ENCODE results near the gene POLR2E.
A peak's percentile ranks its signal among the peaks of the same experiment; 100 is the strongest.

Gene POLR2E

GRCh38 chr19:1042689-1043511, 52.3 kb downstream of the POLR2E start:
- H3K36me3 ChIP-seq (replicated peaks in 1 of 2; ENCODE audit: control insufficient read depth in 2 of 2, insufficient read depth in 2 of 2, low read length in 2 of 2), result peaks cover 8 to 12% of the 10 kb centered on the region in 2 donors
- H3K9me3 ChIP-seq (replicated peaks in 1 of 2; ENCODE audit: control insufficient read depth in 2 of 2, insufficient read depth in 1 of 2, low read depth in 1 of 2, low read length in 2 of 2), result no peaks in the 10 kb centered on the region
- H2AK5ac ChIP-seq (ENCODE audit: low read depth, low read length), result peak overlapping the region; percentile 60
- H3K4ac ChIP-seq (ENCODE audit: low read length), result no peak overlapping the region
- H2BK5ac ChIP-seq (ENCODE audit: low read length), result no peak overlapping the region
- H3K14ac ChIP-seq (ENCODE audit: low read length), result no peak overlapping the region
- H3K23ac ChIP-seq (ENCODE audit: low read depth, low read length, poor library complexity), result no peak overlapping the region
- no peak overlapping the region for H4K8ac ChIP-seq (ENCODE audit: low read depth, low read length)
- peak overlapping the region; percentile 65 for H2BK15ac ChIP-seq (ENCODE audit: low read length)
- H2BK12ac ChIP-seq (ENCODE audit: low read length), result no peak overlapping the region
- peaks cover 4% of the 10 kb centered on the region for H3K79me1 ChIP-seq (ENCODE audit: low read depth, low read length)
- no peak overlapping the region for H2AFZ ChIP-seq (ENCODE audit: low read length)
- H3K4me1 ChIP-seq (ENCODE audit: control insufficient read depth in 2 of 2, insufficient read depth in 1 of 2, low read depth in 1 of 2, low read length in 2 of 2), result peaks cover 7 to 13% of the 10 kb centered on the region in 2 donors
- no peak overlapping the region for H2BK120ac ChIP-seq (ENCODE audit: low read depth, low read length)
- no peak for DNase-seq (ENCODE audit: low spot score)
- H3K27me3 ChIP-seq (ENCODE audit: control insufficient read depth in 3 of 3, insufficient read depth in 3 of 3, low read depth in 1 of 3, low read length in 3 of 3), result no peaks in the 10 kb centered on the region
- H3K18ac ChIP-seq (ENCODE audit: low read length), result peak overlapping the region; percentile 46
- H3K4me3 ChIP-seq (ENCODE audit: low read length in 2 of 2), result no peak overlapping the region
- H3K27ac ChIP-seq (replicated peaks; ENCODE audit: low read length), result no peak overlapping the region
- no peak overlapping the region for H3K4me2 ChIP-seq (ENCODE audit: insufficient read depth, low read length, poor library complexity, severe bottlenecking)
- H4K91ac ChIP-seq (ENCODE audit: low read depth, low read length, poor library complexity), result no peak overlapping the region
- no CpG with 5 or more reads among the region's 23 CpGs for WGBS, 2 donors (ENCODE audit: extremely low coverage in 2 of 2, insufficient read length in 2 of 2, insufficient replicate concordance in 1 of 2)
- no peak overlapping the region for H3K9ac ChIP-seq (ENCODE audit: low read depth, low read length, poor library complexity)

- peaks cover 4% of the 10 kb centered on the region for H3K79me1 ChIP-seq (ENCODE audit: low read depth, low read length)
- H4K91ac ChIP-seq (ENCODE audit: low read depth, low read length, poor library complexity), result peak overlapping the region; percentile 72
- H2AK5ac ChIP-seq (ENCODE audit: low read depth, low read length), result peak overlapping the region; percentile 94
- peak overlapping the region; percentile 58 for H2BK12ac ChIP-seq (ENCODE audit: low read length)
- peak overlapping the region; percentile 44 for H3K9ac ChIP-seq (ENCODE audit: low read depth, low read length, poor library complexity)
- H2BK15ac ChIP-seq (ENCODE audit: low read length), result peak overlapping the region; percentile 88
- no peak overlapping the region for H3K14ac ChIP-seq (ENCODE audit: low read length)
- no peak overlapping the region for H3K4me2 ChIP-seq (ENCODE audit: insufficient read depth, low read length, poor library complexity, severe bottlenecking)
- no peak overlapping the region for H3K4me3 ChIP-seq (ENCODE audit: low read length in 2 of 2)
- H2BK120ac ChIP-seq (ENCODE audit: low read depth, low read length), result no peak overlapping the region
- no peak overlapping the region for H2BK5ac ChIP-seq (ENCODE audit: low read length)
- H3K4me1 ChIP-seq (ENCODE audit: control insufficient read depth in 2 of 2, insufficient read depth in 1 of 2, low read depth in 1 of 2, low read length in 2 of 2), result peaks cover 7 to 13% of the 10 kb centered on the region in 2 donors
- no peaks in the 10 kb centered on the region for H3K9me3 ChIP-seq (replicated peaks in 1 of 2; ENCODE audit: control insufficient read depth in 2 of 2, insufficient read depth in 1 of 2, low read depth in 1 of 2, low read length in 2 of 2)
- H4K8ac ChIP-seq (ENCODE audit: low read depth, low read length), result peak overlapping the region; percentile 29
- peak overlapping the region; percentile 80 for H3K23ac ChIP-seq (ENCODE audit: low read depth, low read length, poor library complexity)
- DNase-seq (ENCODE audit: low spot score), result no peak
- H3K36me3 ChIP-seq (replicated peaks in 1 of 2; ENCODE audit: control insufficient read depth in 2 of 2, insufficient read depth in 2 of 2, low read length in 2 of 2), result peaks cover 13 to 18% of the 10 kb centered on the region in 2 donors
- no peak overlapping the region for H3K4ac ChIP-seq (ENCODE audit: low read length)
- no peak overlapping the region for H3K27ac ChIP-seq (replicated peaks; ENCODE audit: low read length)
- no peaks in the 10 kb centered on the region for H3K27me3 ChIP-seq (ENCODE audit: control insufficient read depth in 3 of 3, insufficient read depth in 3 of 3, low read depth in 1 of 3, low read length in 3 of 3)
- H3K18ac ChIP-seq (ENCODE audit: low read length), result peak overlapping the region; percentile 89
- no peak overlapping the region for H2AFZ ChIP-seq (ENCODE audit: low read length)
- no CpG with 5 or more reads among the region's 43 CpGs for WGBS, 2 donors (ENCODE audit: extremely low coverage in 2 of 2, insufficient read length in 2 of 2, insufficient replicate concordance in 1 of 2)
Measured at GRCh38 chr19:1041835-1042685, 53.1 kb downstream of the POLR2E start.

GRCh38 chr19:1041272-1041834, 53.8 kb downstream of the POLR2E start:
- Histone ChIP-seq H3K4me3 (ENCODE audit: low read length in 2 of 2) (peak overlapping the region; percentile 57 to 72), H3K27ac (replicated peaks; ENCODE audit: low read length) (no peak overlapping the region)

More at GRCh38 chr19:1041272-1041834, 53.8 kb downstream of the POLR2E start:
- no peak for DNase-seq (ENCODE audit: low spot score)
- peak overlapping the region; percentile 88 for H2BK15ac ChIP-seq (ENCODE audit: low read length)
- H2BK120ac ChIP-seq (ENCODE audit: low read depth, low read length), result no peak overlapping the region
- no peaks in the 10 kb centered on the region for H3K27me3 ChIP-seq (ENCODE audit: control insufficient read depth in 3 of 3, insufficient read depth in 3 of 3, low read depth in 1 of 3, low read length in 3 of 3)
- H3K9me3 ChIP-seq (replicated peaks in 1 of 2; ENCODE audit: control insufficient read depth in 2 of 2, insufficient read depth in 1 of 2, low read depth in 1 of 2, low read length in 2 of 2), result no peaks in the 10 kb centered on the region
- H3K4me2 ChIP-seq (ENCODE audit: insufficient read depth, low read length, poor library complexity, severe bottlenecking), result peak overlapping the region; percentile 71
- peaks cover 7 to 13% of the 10 kb centered on the region in 2 donors for H3K4me1 ChIP-seq (ENCODE audit: control insufficient read depth in 2 of 2, insufficient read depth in 1 of 2, low read depth in 1 of 2, low read length in 2 of 2)
- H4K91ac ChIP-seq (ENCODE audit: low read depth, low read length, poor library complexity), result peak overlapping the region; percentile 72
- peak overlapping the region; percentile 38 for H3K4ac ChIP-seq (ENCODE audit: low read length)
- WGBS, 2 donors (ENCODE audit: extremely low coverage in 2 of 2, insufficient read length in 2 of 2, insufficient replicate concordance in 1 of 2), result no CpG with 5 or more reads among the region's 26 CpGs
- H2AK5ac ChIP-seq (ENCODE audit: low read depth, low read length), result peak overlapping the region; percentile 94
- H3K9ac ChIP-seq (ENCODE audit: low read depth, low read length, poor library complexity), result peak overlapping the region; percentile 66
- peak overlapping the region; percentile 90 for H2AFZ ChIP-seq (ENCODE audit: low read length)
- H2BK5ac ChIP-seq (ENCODE audit: low read length), result no peak overlapping the region
- H2BK12ac ChIP-seq (ENCODE audit: low read length), result no peak overlapping the region
- H3K18ac ChIP-seq (ENCODE audit: low read length), result peak overlapping the region; percentile 89
- H3K36me3 ChIP-seq (replicated peaks in 1 of 2; ENCODE audit: control insufficient read depth in 2 of 2, insufficient read depth in 2 of 2, low read length in 2 of 2), result peaks cover 16 to 23% of the 10 kb centered on the region in 2 donors
- H3K14ac ChIP-seq (ENCODE audit: low read length), result peak overlapping the region; percentile 75
- H3K79me1 ChIP-seq (ENCODE audit: low read depth, low read length), result peaks cover 4% of the 10 kb centered on the region
- no peak overlapping the region for H4K8ac ChIP-seq (ENCODE audit: low read depth, low read length)
- peak overlapping the region; percentile 80 for H3K23ac ChIP-seq (ENCODE audit: low read depth, low read length, poor library complexity)
